OCI-LY7 (cell line): Measurements from ENCODE around the gene LYPLA2.

ENCODE experiments used
- CTCF ChIP-seq: fragments of 200-600 bp; sonication (generic); conservative IDR thresholded peaks from 2 replicates; pipeline ENCODE4 v1.5.1; 2014; ENCODE audit warnings: mild to moderate bottlenecking, antibody characterized with exemption, low read length, moderate library complexity, mixed read lengths
- EZH2phosphoT487 ChIP-seq: fragments of 200-600 bp; sonication (generic); IDR thresholded peaks from 2 replicates; pipeline ENCODE4 v1.6.1; 2018; ENCODE audit warnings: low read depth, borderline replicate concordance, mild to moderate bottlenecking, mixed run types, antibody characterized with exemption, low read length, moderate library complexity, mixed read lengths

GRCh38 chr1:23805025-23805424 lies 14.1 kb downstream of the LYPLA2 start:
- no peak for TF ChIP-seq CTCF
- no peak for TF ChIP-seq EZH2phosphoT487
